GM21360 (cell line): ENCODE data around the gene ARPC5L.
"Not testable (repeated sequence)": the region's sequence is repeated elsewhere in the genome, so short reads cannot be mapped to it uniquely, and the experiment has no call there.

Experiments
- ATAC-seq: cut with Tn5 transposase; IDR thresholded peaks from one replicate; pipeline ENCODE4 v1.9.1; 2021; ENCODE audit warnings: mild to moderate bottlenecking, moderate library complexity; ENCODE audit not compliant: unreplicated experiment

ARPC5L gene

GRCh38 chr9:124840300-124840833 is 21.6 kb upstream of the ARPC5L start:
- ATAC-seq: no peak

GRCh38 chr9:124841075-124841821 is 20.7 kb upstream of the ARPC5L start:
- no peak for ATAC-seq

GRCh38 chr9:124843456-124844034 is 18.4 kb upstream of the ARPC5L start:
- ATAC-seq: no peak

GRCh38 chr9:124844291-124844690 is 17.6 kb upstream of the ARPC5L start:
- ATAC-seq: no peak

- not testable (repeated sequence) for ATAC-seq
Measured at GRCh38 chr9:124846467-124846866, 15.5 kb upstream of the ARPC5L start.

GRCh38 chr9:124846969-124847368 is 15.0 kb upstream of the ARPC5L start:
- no peak for ATAC-seq

- no peak for ATAC-seq
Measured at GRCh38 chr9:124849801-124850200, 12.1 kb upstream of the ARPC5L start.

- no peak for ATAC-seq
Measured at GRCh38 chr9:124852121-124852828, 9.7 kb upstream of the ARPC5L start.

- peak; percentile 66 for ATAC-seq
Measured at GRCh38 chr9:124852829-124853531, 8.9 kb upstream of the ARPC5L start, which contains the start of gene WDR38. Gene WDR38, plus strand, starts transcription at chr9:124853460. Its CDS starts 72 bp downstream, at chr9:124853532.

- no peak for ATAC-seq
Measured at GRCh38 chr9:124853605-124854143, 8.3 kb upstream of the ARPC5L start.

GRCh38 chr9:124854161-124854560 is 7.8 kb upstream of the ARPC5L start:
- ATAC-seq: no peak

GRCh38 chr9:124854822-124855221 is 7.1 kb upstream of the ARPC5L start:
- ATAC-seq: no peak

- ATAC-seq: no peak
Measured at GRCh38 chr9:124855566-124855943, 6.4 kb upstream of the ARPC5L start.

GRCh38 chr9:124855944-124856765 is 5.8 kb upstream of the ARPC5L start:
- no peak for ATAC-seq

GRCh38 chr9:124857533-124858162 is 4.3 kb upstream of the ARPC5L start:
- ATAC-seq: no peak

- no peak for ATAC-seq
Measured at GRCh38 chr9:124858330-124859046, 3.4 kb upstream of the ARPC5L start.

- no peak for ATAC-seq
Measured at GRCh38 chr9:124859803-124860581, 1.9 kb upstream of the ARPC5L start.
